ENCODE data around the gene SIGLEC8. TPM values are rescaled to one million over a fixed set of nuclear protein-coding genes. Genes with fewer than 3 reads are reported as not detected.

SIGLEC8 gene
- total RNA-seq, 4 donors from 2014 or later = 0.20 to 5.5 (median 0.87) TPM

- Histone ChIP-seq H3K9me3 (no peaks in the 10 kb centered on the region), H3K4me3 (no peak overlapping the region), H3K4me1 (no peaks in the 10 kb centered on the region), H3K27ac (no peak overlapping the region), H3K27me3 (peaks cover 0 to 19% of the 10 kb centered on the region in 2 donors), H3K36me3 (no peaks in the 10 kb centered on the region)
- TF ChIP-seq CTCF (IDR thresholded peaks at IDR 0.05) (no peak), POLR2A (IDR thresholded peaks at IDR 0.05) (no peak)
- no peak for DNase-seq (ENCODE audit: low spot score in 2 of 2)
- WGBS, 2 donors = 74 to 80% methylated on average over 5 to 10 of the region's 10 CpGs
Observed at GRCh38 chr19:51462681-51463080, 4.4 kb upstream of the SIGLEC8 start.

- no peak overlapping the region for H3K27ac ChIP-seq
- DNase-seq (ENCODE audit: low spot score in 2 of 2) = no peak
Observed at GRCh38 chr19:51462276-51462675, 4.0 kb upstream of the SIGLEC8 start.

GRCh38 chr19:51461723-51462161, 3.5 kb upstream of the SIGLEC8 start:
- no peaks in the 10 kb centered on the region for H3K4me1 ChIP-seq
- no peak overlapping the region for H3K27ac ChIP-seq
- 57 to 74% methylated on average over 3 to 7 of the region's 8 CpGs for WGBS, 2 donors
- no peaks in the 10 kb centered on the region for H3K9me3 ChIP-seq
- TF ChIP-seq CTCF (IDR thresholded peaks at IDR 0.05) = no peak
- no peak for TF ChIP-seq EP300 (IDR thresholded peaks at IDR 0.05)
- TF ChIP-seq POLR2A (IDR thresholded peaks at IDR 0.05) = no peak
- no peak for DNase-seq (ENCODE audit: low spot score in 2 of 2)
- no peak overlapping the region for H3K4me3 ChIP-seq
- peaks cover 0 to 19% of the 10 kb centered on the region in 2 donors for H3K27me3 ChIP-seq
- no peaks in the 10 kb centered on the region for H3K36me3 ChIP-seq

More at GRCh38 chr19:51462276-51462675, 4.0 kb upstream of the SIGLEC8 start:
- Histone ChIP-seq H3K36me3 (no peaks in the 10 kb centered on the region), H3K4me1 (no peaks in the 10 kb centered on the region), H3K9me3 (no peaks in the 10 kb centered on the region), H3K4me3 (no peak overlapping the region), H3K27me3 (peaks cover 0 to 19% of the 10 kb centered on the region in 2 donors)
- TF ChIP-seq EP300 (IDR thresholded peaks at IDR 0.05) = no peak
- TF ChIP-seq POLR2A (IDR thresholded peaks at IDR 0.05) = no peak
- TF ChIP-seq CTCF (IDR thresholded peaks at IDR 0.05) = no peak
- WGBS, 2 donors = 61 to 74% methylated on average over 2 to 6 of the region's 7 CpGs

GRCh38 chr19:51460164-51460992, 2.1 kb upstream of the SIGLEC8 start:
- no peak for TF ChIP-seq POLR2A (IDR thresholded peaks at IDR 0.05)
- Histone ChIP-seq H3K4me1 (no peaks in the 10 kb centered on the region), H3K4me3 (no peak overlapping the region), H3K27ac (no peak overlapping the region), H3K36me3 (no peaks in the 10 kb centered on the region), H3K9me3 (no peaks in the 10 kb centered on the region), H3K27me3 (peaks cover 0 to 15% of the 10 kb centered on the region in 2 donors)
- DNase-seq (ENCODE audit: low spot score in 2 of 2) = no peak
- 49 to 60% methylated on average over 13 of the region's 13 CpGs for WGBS, 2 donors

GRCh38 chr19:51458899-51459505, 748 bp upstream of the SIGLEC8 start:
- Histone ChIP-seq H3K27me3 (peaks cover 0 to 15% of the 10 kb centered on the region in 2 donors), H3K9me3 (no peaks in the 10 kb centered on the region), H3K4me3 (no peak overlapping the region), H3K4me1 (no peaks in the 10 kb centered on the region), H3K36me3 (no peaks in the 10 kb centered on the region), H3K27ac (no peak overlapping the region)
- DNase-seq (ENCODE audit: low spot score in 2 of 2) = no peak
- TF ChIP-seq CTCF (IDR thresholded peaks at IDR 0.05) = no peak
- no peak for TF ChIP-seq EP300 (IDR thresholded peaks at IDR 0.05)
- TF ChIP-seq POLR2A (IDR thresholded peaks at IDR 0.05) = no peak
- WGBS, 2 donors = 72 to 76% methylated on average over 13 to 14 of the region's 14 CpGs
